Measurements from ENCODE around the gene SPINT3.

DNA sequence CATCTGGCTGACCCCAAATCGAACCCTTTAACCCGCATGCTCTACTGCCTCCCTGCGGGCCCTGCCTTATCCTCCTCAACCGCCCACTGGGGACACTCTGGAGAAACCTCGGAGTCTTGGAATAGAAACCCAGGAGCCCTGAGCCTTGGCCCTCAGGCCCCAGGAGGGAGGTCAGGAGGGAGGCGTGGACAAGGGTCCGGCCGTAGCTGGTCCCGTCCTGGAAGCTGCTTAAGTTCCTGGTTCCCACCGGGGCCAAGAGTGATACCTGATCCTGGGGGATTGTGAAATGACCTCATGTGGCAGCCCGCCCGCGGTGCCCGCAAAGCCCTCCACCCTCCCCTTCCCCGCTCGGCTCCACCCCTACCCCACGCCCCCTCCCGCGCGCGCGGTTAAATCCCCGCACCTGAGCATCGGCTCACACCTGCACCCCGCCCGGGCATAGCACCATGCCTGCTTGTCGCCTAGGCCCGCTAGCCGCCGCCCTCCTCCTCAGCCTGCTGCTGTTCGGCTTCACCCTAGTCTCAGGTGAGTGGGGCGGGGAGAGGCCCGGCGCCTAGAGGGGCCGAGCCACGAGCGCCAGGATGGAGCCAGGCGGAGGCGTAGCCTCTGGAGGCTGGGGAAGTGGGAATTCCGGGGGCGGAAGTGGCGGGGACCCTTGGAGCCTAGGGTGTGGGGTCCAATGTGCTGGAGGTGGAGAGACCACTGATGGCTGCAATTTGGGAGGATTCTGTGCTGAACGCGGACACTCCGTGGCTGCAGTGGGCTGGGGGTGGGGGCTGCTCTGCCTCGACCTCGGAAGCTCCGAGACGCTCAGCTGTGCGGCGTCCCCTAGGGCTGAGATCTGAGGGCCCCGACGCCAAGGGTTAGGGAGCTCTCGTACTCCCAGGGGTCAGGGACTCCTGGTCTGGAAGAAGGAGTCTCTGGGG, 45.8 kb downstream of the SPINT3 start, which contains the start of gene WFDC2:
- no peak for TF ChIP-seq EZH2phosphoT487 (IDR thresholded peaks at IDR 0.05; ENCODE audit: insufficient read depth, low read depth)
- no peak for TF ChIP-seq EZH2 (IDR thresholded peaks at IDR 0.05; ENCODE audit: insufficient read depth, poor library complexity, severe bottlenecking)

Data from GM23248 (cell line).